Activated CD4-positive, alpha-beta T cell treated with anti-CD3 and anti-CD28 coated beads, Interleukin-2, amount 10 ng/mL, durations not matched to agents 7 days and 5 days (primary cell): ENCODE data around the gene ZNF135. TPM values are rescaled to one million over a fixed set of nuclear protein-coding genes. Genes with fewer than 3 reads are reported as not detected.

Experiments used
- CTCF ChIA-PET: fragments of 350-600 bp; sonication (Branson Sonifier 250); formaldehyde crosslinking; loops from one replicate; lab custom pipeline; 2021; ENCODE audit warnings: antibody characterized with exemption; lab: Charles Lee
- POLR2A ChIA-PET: fragments of 350-600 bp; sonication (Branson Sonifier 250); formaldehyde crosslinking; loops from one replicate; lab custom pipeline; 2021; ENCODE audit warnings: antibody characterized with exemption; lab: Charles Lee
- DNase-seq: peaks from one replicate; pipeline ENCODE4 v3.0.0-alpha.2; 2020
- H3K27ac Mint-ChIP-seq: one replicate; pipeline ENCODE4 v1.8.0; 2021; ENCODE audit warnings: mild to moderate bottlenecking, moderate library complexity, mixed read lengths
- H3K27me3 Mint-ChIP-seq: one replicate; pipeline ENCODE4 v1.8.0; 2021; ENCODE audit warnings: mixed read lengths
- H3K36me3 Mint-ChIP-seq: one replicate; pipeline ENCODE4 v1.8.0; 2021; ENCODE audit warnings: low read depth, mixed read lengths
- H3K4me1 Mint-ChIP-seq: one replicate; pipeline ENCODE4 v1.8.0; 2021; ENCODE audit warnings: mixed read lengths
- H3K4me3 Mint-ChIP-seq: one replicate; pipeline ENCODE4 v1.8.0; 2021; ENCODE audit warnings: mild to moderate bottlenecking, moderate library complexity, mixed read lengths
- H3K9me3 Mint-ChIP-seq: one replicate; pipeline ENCODE4 v1.8.0; 2021; ENCODE audit warnings: mixed read lengths
- total RNA-seq, 2 experiments: library from RNA; stranded (reverse); gene quantifications; one replicate each; pipeline ENCODE4 v1.2.3, GENCODE V29; 2021

The ZNF135 gene
- total RNA-seq, 2 experiments from 2014 or later = 0.77 to 1.1 TPM

- POLR2A ChIA-PET = no interaction called here
- no peak for DNase-seq
- H3K4me1 Mint-ChIP-seq = no peaks in the 10 kb centered on the region
- no peak overlapping the region for H3K27ac Mint-ChIP-seq
- no peak overlapping the region for H3K4me3 Mint-ChIP-seq
- H3K27me3 Mint-ChIP-seq = no peaks in the 10 kb centered on the region
- peaks cover 13% of the 10 kb centered on the region for H3K36me3 Mint-ChIP-seq
- CTCF ChIA-PET = no interaction called here
- H3K9me3 Mint-ChIP-seq = peaks cover 65% of the 10 kb centered on the region
These were observed 58.9 kb downstream of the ZNF135 start for GRCh38 chr19:58117841-58118575.

DNA sequence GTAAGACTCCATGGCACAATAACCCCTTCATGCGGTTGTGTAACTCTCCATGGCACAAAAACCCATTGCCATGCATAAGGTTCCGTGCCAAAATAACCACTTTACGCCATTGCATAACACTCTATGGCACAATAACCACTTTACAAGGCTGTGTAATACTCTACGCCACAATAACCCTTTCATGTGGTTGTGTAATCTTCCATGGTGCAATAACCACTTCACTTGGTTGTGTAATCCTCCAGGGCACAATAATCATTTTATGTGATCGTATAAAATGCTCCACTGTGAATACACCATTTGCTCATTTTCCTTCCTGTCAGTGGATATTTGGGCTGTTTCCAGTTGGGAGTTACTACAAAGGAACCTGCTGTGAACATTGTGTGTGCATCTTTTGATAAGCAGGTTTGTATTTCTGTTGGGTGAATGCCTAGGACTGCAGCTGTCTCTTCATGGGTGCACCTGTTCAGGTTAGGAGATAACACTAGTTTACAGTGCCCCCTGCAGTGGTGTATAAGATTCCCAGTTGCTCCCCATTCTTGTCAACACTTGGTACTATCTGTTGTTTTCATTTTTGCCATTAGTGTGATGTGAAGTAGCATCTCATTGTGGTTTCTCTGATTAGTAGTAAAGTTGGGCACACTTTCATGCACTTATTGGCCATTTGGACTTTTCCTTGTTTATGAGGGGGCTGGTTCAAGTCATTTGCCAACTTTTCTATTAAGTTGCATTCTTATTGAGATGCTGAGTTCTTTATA, 60.1 kb downstream of the ZNF135 start:
- DNase-seq = no peak
- ChIA-PET CTCF (interaction anchor here (0.8 kb wide), 1 partner anchor 60 kb away, joined by 3 read pairs; the partner anchor contains the start of gene ZNF135), POLR2A (no interaction called here)
- H3K27me3 Mint-ChIP-seq = no peaks in the 10 kb centered on the region
- H3K27ac Mint-ChIP-seq = no peak overlapping the region
- no peaks in the 10 kb centered on the region for H3K4me1 Mint-ChIP-seq
- H3K36me3 Mint-ChIP-seq = peaks cover 13% of the 10 kb centered on the region
- H3K9me3 Mint-ChIP-seq = peaks cover 69% of the 10 kb centered on the region
- H3K4me3 Mint-ChIP-seq = no peak overlapping the region

Other genes with a start within 250 kb of the ZNF135 start
- 10 to 100 TPM in 1 of 2 experiments, 1 to 10 TPM in 1; 8.7 to 10.0 TPM for gene ZNF552, start 244.4 kb upstream of the ZNF135 start, total RNA-seq
- 10 to 100 TPM; 16.2 to 18.4 TPM for gene ZNF587B, start 229.0 kb upstream of the ZNF135 start, total RNA-seq
- 10 to 100 TPM; 35.3 to 35.6 TPM for gene ZNF587, start 209.4 kb upstream of the ZNF135 start, total RNA-seq
- 10 to 100 TPM; 20.9 to 22.2 TPM for gene ZNF814, start 170.2 kb upstream of the ZNF135 start, total RNA-seq
- gene ZNF417, start 142.7 kb upstream of the ZNF135 start, total RNA-seq = 10 to 100 TPM; 30.3 to 30.7 TPM
- gene ZNF418, start 123.9 kb upstream of the ZNF135 start, total RNA-seq = 1 to 10 TPM; 7.2 to 7.9 TPM
- gene ZNF256, start 111.6 kb upstream of the ZNF135 start, total RNA-seq = 1 to 10 TPM; 9.1 to 9.3 TPM
- gene C19orf18, start 84.7 kb upstream of the ZNF135 start, total RNA-seq = under 1 TPM; 0.37 to 0.82 TPM
- gene ZNF606, start 56.5 kb upstream of the ZNF135 start, total RNA-seq = 10 to 100 TPM; 11.1 to 15.3 TPM
- not detected for gene ZSCAN1, start 25.3 kb upstream of the ZNF135 start, total RNA-seq
- 10 to 100 TPM; 19.0 to 20.6 TPM for gene ZSCAN18, start 38.9 kb downstream of the ZNF135 start, total RNA-seq
- 1 to 10 TPM; 5.2 to 5.5 TPM for gene ZNF329, start 91.5 kb downstream of the ZNF135 start, total RNA-seq
- gene ZNF274, start 123.8 kb downstream of the ZNF135 start, total RNA-seq = 10 to 100 TPM; 22.4 to 23.7 TPM
- 10 to 100 TPM; 33.5 to 34.6 TPM for gene ZNF544, start 169.6 kb downstream of the ZNF135 start, total RNA-seq
- gene ZNF8, start 219.7 kb downstream of the ZNF135 start, total RNA-seq = 1 to 10 TPM; 5.1 to 5.4 TPM
- gene ERVK3-1, start 246.1 kb downstream of the ZNF135 start, total RNA-seq = 10 to 100 TPM; 57.0 to 59.5 TPM